HepG2 (cell line): Measurements from ENCODE around the gene PTPRM. TPM values are rescaled to one million over a fixed set of nuclear protein-coding genes. Genes with fewer than 3 reads are reported as not detected.

Experiments
- ATAC-seq: fragments of 200-7000 bp; cut with Tn5 transposase; 3 replicates; pipeline ENCODE4 v1.9.1; 2020; ENCODE audit warnings: mild to moderate bottlenecking, moderate library complexity
- BruUV-seq: library from RNA; stranded (reverse); fragments of 400-500 nt; replicated peaks from 2 replicates; lab custom pipeline; 2021; lab: Mats Ljungman, UMichigan
- CTCF ChIA-PET: fragments of 300-600 bp; formaldehyde crosslinking; extraction: SDS; loops from one replicate; lab custom pipeline; 2021; ENCODE audit warnings: low total read pairs, inconsistent platforms, low intra/inter-chr PET ratio; lab: Yijun Ruan, JAX
- POLR2A ChIA-PET: fragments of 350-600 bp; sonication (Branson Sonifier 250); formaldehyde crosslinking; loops from one replicate; lab custom pipeline; 2020; ENCODE audit warnings: antibody characterized with exemption, inconsistent platforms; lab: Yijun Ruan, JAX
- DNase-seq: peaks from one replicate; pipeline ENCODE4 v3.0.0-alpha.2; 2015; ENCODE audit warnings: low spot score
- FAIRE-seq: peaks from 3 replicates; lab custom pipeline; 2011; peaks lifted over from hg19 to GRCh38; lab: Jason Lieb, UNC
- H2AFZ ChIP-seq: one replicate; pipeline ENCODE4 v1.6.1; 2011; ENCODE audit warnings: low read length, inconsistent platforms
- H3K27ac ChIP-seq: fragments of 300-600 bp; 3 replicates; pipeline ENCODE4 v1.8.0; 2011; ENCODE audit warnings: mixed run types, mild to moderate bottlenecking, mixed read lengths, low read length, inconsistent platforms; ENCODE audit not compliant: insufficient read depth; ENCODE audit errors: extremely low read length
- H3K27me3 ChIP-seq, 2 experiments: fragments of 200-600 bp in 1 of 2; 2 replicates in 1 of 2; 3 replicates in 1 of 2; pipeline versions ENCODE4 v1.6.0 to v1.8.0; 2011; ENCODE audit warnings: low read length in 2 of 2, mild to moderate bottlenecking in 2 of 2, moderate library complexity in 2 of 2, inconsistent platforms in 1 of 2; ENCODE audit not compliant: insufficient read depth in 2 of 2, control insufficient read depth in 1 of 2
- H3K36me3 ChIP-seq, 2 experiments: fragments of 200-600 bp in 1 of 2; replicated peaks in 1 of 2; 2 replicates in 1 of 2; 3 replicates in 1 of 2; pipeline versions ENCODE4 v1.5.1 to v1.8.0; 2011; ENCODE audit warnings: low read length in 2 of 2, inconsistent platforms in 1 of 2; ENCODE audit not compliant: insufficient read depth in 2 of 2, control insufficient read depth in 1 of 2
- H3K4me1 ChIP-seq: 2 replicates; pipeline ENCODE4 v1.5.1; 2012; ENCODE audit warnings: low read length, inconsistent platforms; ENCODE audit not compliant: insufficient read depth
- H3K4me2 ChIP-seq: 2 replicates; pipeline ENCODE4 v1.6.0; 2011; ENCODE audit warnings: low read depth, low read length, inconsistent platforms
- H3K4me3 ChIP-seq, 3 experiments: fragments of 200-600 bp in 1 of 3; sonication (generic), shearing (Covaris generic) in 1 of 3; replicated peaks in 1 of 3; 2 replicates each; pipeline ENCODE4 v1.5.1; 2011 to 2016; ENCODE audit warnings: low read length in 3 of 3, inconsistent platforms in 2 of 3, low read depth in 2 of 3, mild to moderate bottlenecking in 2 of 3, control low read depth in 1 of 3, mixed read lengths in 1 of 3; ENCODE audit not compliant: insufficient read depth in 1 of 3
- H3K79me2 ChIP-seq: one replicate; pipeline ENCODE4 v1.6.1; 2011; ENCODE audit warnings: low read length, inconsistent platforms; ENCODE audit not compliant: insufficient read depth
- H3K9ac ChIP-seq: 2 replicates; pipeline ENCODE4 v1.6.0; 2011; ENCODE audit warnings: mild to moderate bottlenecking, low read depth, low read length, inconsistent platforms; ENCODE audit not compliant: insufficient read depth
- H3K9me3 ChIP-seq: 2 replicates; pipeline ENCODE4 v1.5.1; 2012; ENCODE audit warnings: mild to moderate bottlenecking, low read length
- H4K20me1 ChIP-seq: 2 replicates; pipeline ENCODE4 v1.6.0; 2011; ENCODE audit warnings: inconsistent platforms, mild to moderate bottlenecking, low read length, moderate library complexity; ENCODE audit not compliant: insufficient read depth
- BHLHE40 ChIP-seq: IDR thresholded peaks from 2 replicates; pipeline ENCODE4 v1.6.1; 2011; ENCODE audit warnings: low read length, improper control_type of control experiment
- CENPT ChIP-seq: sonication (generic); formaldehyde crosslinking; IDR thresholded peaks from 2 replicates; pipeline ENCODE4 v1.8.0; 2022; ENCODE audit warnings: low read depth, mild to moderate bottlenecking, moderate library complexity, missing genetic modification reagents
- GABPA ChIP-seq, 2 experiments: IDR thresholded peaks; 2 replicates each; pipeline ENCODE4 v1.6.1; 2011 to 2016; ENCODE audit warnings: low read depth in 2 of 2, low read length in 1 of 2, missing biosample characterization in 1 of 2, missing genetic modification characterization in 1 of 2
- MAZ ChIP-seq, 2 experiments: sonication (generic) in 1 of 2; formaldehyde crosslinking in 1 of 2; IDR thresholded peaks; 2 replicates each; pipeline versions ENCODE4 v1.5.0 to v1.6.1; 2012 to 2020; ENCODE audit warnings: low read depth in 2 of 2, mild to moderate bottlenecking in 2 of 2, borderline replicate concordance in 1 of 2, improper control_type of control experiment in 1 of 2, low read length in 1 of 2, missing genetic modification reagents in 1 of 2, moderate library complexity in 1 of 2
- MEF2D ChIP-seq: sonication (generic); formaldehyde crosslinking; IDR thresholded peaks from 2 replicates; pipeline ENCODE4 v1.5.1; 2020; ENCODE audit warnings: mild to moderate bottlenecking, missing genetic modification reagents
- ZNF337 ChIP-seq: sonication (generic); formaldehyde crosslinking; IDR thresholded peaks from 2 replicates; pipeline ENCODE4 v1.5.1; 2020; ENCODE audit warnings: missing genetic modification reagents, low read depth, mild to moderate bottlenecking, borderline replicate concordance
- ZNF350 ChIP-seq: sonication (generic); formaldehyde crosslinking; IDR thresholded peaks from 2 replicates; pipeline ENCODE4 v1.4.0; 2020; ENCODE audit warnings: mild to moderate bottlenecking, low read depth, missing genetic modification reagents, borderline replicate concordance
- ZSCAN12 ChIP-seq: sonication (generic); formaldehyde crosslinking; IDR thresholded peaks from 2 replicates; pipeline ENCODE4 v1.9.0; 2021; ENCODE audit warnings: mild to moderate bottlenecking, missing genetic modification reagents
- WGBS: methylation state at CpG from one replicate; pipeline ENCODE4 v1.1.6; 2017; ENCODE audit warnings: low lambda C conversion rate; 5-methylcytosine and 5-hydroxymethylcytosine counted together
- in situ Hi-C: cut with HindIII; loops from 2 replicates; pipeline ENCODE4 v1.10.0; 2017; ENCODE audit warnings: low pct_unique_long_range_greater_than_20kb; ENCODE audit not compliant: extremely low pct_ligation_motif_present
- intact Hi-C: fragments of 100-400 bp; cut with micrococcal nuclease; formaldehyde crosslinking; loops from one replicate; pipeline ENCODE4 v1.10.0; 2022; ENCODE audit not compliant: unreplicated experiment
- polyA plus RNA-seq, 8 experiments: library from polyadenylated mRNA; depleted of rRNA in 3 of 8; stranded (reverse) in 7 of 8; unstranded in 1 of 8; fragments of >200 nt; fragmentation: Illumina TruSeq in 4 of 8; extraction: Trizol in 4 of 8; gene quantifications; 2 replicates each; pipeline versions ENCODE4 v1.2.1 to v1.2.3, GENCODE V29; 2011 to 2016; ENCODE audit warnings: low read depth in 4 of 8, missing spikeins in 1 of 8, mixed read lengths in 1 of 8; ENCODE audit not compliant: insufficient read depth in 1 of 8
- total RNA-seq, 5 experiments: library from RNA; depleted of rRNA; stranded (reverse); fragments of >200 nt; fragmentation: Illumina TruSeq; extraction: Trizol; gene quantifications; 2 replicates each; pipeline ENCODE4 v1.2.3, GENCODE V29; 2016; ENCODE audit warnings: low read depth in 1 of 5
- TF ChIP-seq, protein P1 (sequence below): sonication (generic); formaldehyde crosslinking; IDR thresholded peaks from 2 replicates; pipeline ENCODE4 v1.5.0; 2020; ENCODE audit warnings: missing genetic modification reagents

PTPRM gene
- total and polyA plus RNA-seq, 2 of the 13 experiments (the other 11 are each of a cell fraction or from before 2014, with no cell fraction given), result 12.6 to 108 TPM

DNA sequence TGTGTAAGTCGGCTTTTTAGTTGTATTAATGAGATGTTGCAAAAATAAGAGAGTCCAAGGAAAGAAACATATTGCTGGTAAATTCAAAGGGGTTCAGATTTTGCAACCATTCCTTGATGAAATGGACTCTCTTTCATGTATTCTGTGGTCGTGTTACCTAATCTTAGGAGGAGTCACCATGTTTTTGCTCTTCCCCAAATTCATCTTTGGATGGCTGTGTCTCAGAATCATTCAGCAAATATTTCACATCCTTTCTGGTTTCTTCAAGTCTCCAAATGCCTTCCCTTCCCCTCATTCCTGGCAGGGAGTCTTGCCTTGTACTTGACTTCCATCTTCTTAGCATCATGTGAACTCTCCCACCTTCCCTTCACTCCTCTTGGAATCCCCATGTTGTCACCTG is 66.1 kb downstream of the PTPRM start:
- Histone ChIP-seq H4K20me1 (no peaks in the 10 kb centered on the region), H3K4me3 (no peak overlapping the region), H3K4me1 (peaks cover 29% of the 10 kb centered on the region), H3K27me3 (no peaks in the 10 kb centered on the region), H3K79me2 (peaks cover 11% of the 10 kb centered on the region), H3K9me3 (no peaks in the 10 kb centered on the region), H3K4me2 (no peak overlapping the region), H3K27ac (no peak overlapping the region), H2AFZ (no peak overlapping the region), H3K9ac (no peak overlapping the region), H3K36me3 (no peaks in the 10 kb centered on the region)
- intact Hi-C loops (no loop called here), in situ Hi-C loops (no loop called here)
- ATAC-seq (no peak), DNase-seq (no peak), FAIRE-seq (no peak)
- WGBS, result 76% methylated on average over 2 of the region's 2 CpGs
- ChIA-PET CTCF (no interaction called here), POLR2A (no interaction called here)
- BruUV-seq, result no TSS peak
- TF ChIP-seq, protein P1, sequence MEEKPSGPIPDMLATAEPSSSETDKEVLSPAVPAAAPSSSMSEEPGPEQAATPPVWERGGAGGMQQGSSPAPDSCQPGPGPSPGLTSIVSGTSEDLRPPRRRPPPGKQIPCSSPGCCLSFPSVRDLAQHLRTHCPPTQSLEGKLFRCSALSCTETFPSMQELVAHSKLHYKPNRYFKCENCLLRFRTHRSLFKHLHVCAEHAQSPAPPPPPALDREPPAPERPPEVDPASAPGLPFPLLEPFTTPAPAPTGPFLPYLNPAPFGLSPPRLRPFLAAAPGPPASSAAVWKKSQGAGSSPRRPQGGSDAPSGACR, result no peak
- TF ChIP-seq BHLHE40 (no peak), MAZ (IDR thresholded peaks at IDR 0.05; ENCODE audit: borderline replicate concordance, low read depth, low read length) (no peak), MAZ (CRISPR knock-in tag; IDR thresholded peaks at IDR 0.05; ENCODE audit: low read depth) (no peak), ZNF337 (CRISPR knock-in tag) (no peak), CENPT (CRISPR knock-in tag) (no peak), MEF2D (CRISPR knock-in tag) (no peak), ZSCAN12 (no peak), GABPA (IDR thresholded peaks at IDR 0.05; ENCODE audit: low read depth, low read length) (no peak), GABPA (CRISPR knock-in tag; IDR thresholded peaks at IDR 0.05; ENCODE audit: low read depth) (no peak), ZNF350 (CRISPR knock-in tag) (no peak)
